Gastroesophageal sphincter (tissue), 3 donors: ENCODE measurements around the gene MRPL43.

Source experiments
- EP300 ChIP-seq: sonication (generic); formaldehyde crosslinking; IDR thresholded peaks from one replicate; pipeline ENCODE4 v1.6.1; 2017; ENCODE audit warnings: antibody characterized with exemption, mild to moderate bottlenecking
- POLR2A ChIP-seq, 2 donors: fragments of 450-650 bp; IDR thresholded peaks; one replicate each; pipeline ENCODE4 v1.6.1; 2017; ENCODE audit warnings: antibody characterized with exemption in 2 of 2, mild to moderate bottlenecking in 2 of 2, moderate library complexity in 1 of 2
- POLR2AphosphoS5 ChIP-seq: sonication (generic); formaldehyde crosslinking; IDR thresholded peaks from one replicate; pipeline ENCODE4 v1.6.1; 2017; ENCODE audit warnings: antibody characterized with exemption
- TF ChIP-seq, protein P1 (sequence below), 4 experiments: fragments of 200-600 bp in 2 of 4; fragments of 450-650 bp in 2 of 4; sonication (generic) in 1 of 4; IDR thresholded peaks; one replicate each; pipeline ENCODE4 v1.5.1; 2017 to 2019; ENCODE audit warnings: antibody characterized with exemption in 4 of 4, mild to moderate bottlenecking in 2 of 4, moderate library complexity in 2 of 4

GRCh38 chr10:100979791-100980272 lies 7.5 kb downstream of the MRPL43 start:
- TF ChIP-seq POLR2A (IDR thresholded peaks at IDR 0.05) (no peak), EP300 (no peak), POLR2AphosphoS5 (no peak)
- TF ChIP-seq, protein P1, sequence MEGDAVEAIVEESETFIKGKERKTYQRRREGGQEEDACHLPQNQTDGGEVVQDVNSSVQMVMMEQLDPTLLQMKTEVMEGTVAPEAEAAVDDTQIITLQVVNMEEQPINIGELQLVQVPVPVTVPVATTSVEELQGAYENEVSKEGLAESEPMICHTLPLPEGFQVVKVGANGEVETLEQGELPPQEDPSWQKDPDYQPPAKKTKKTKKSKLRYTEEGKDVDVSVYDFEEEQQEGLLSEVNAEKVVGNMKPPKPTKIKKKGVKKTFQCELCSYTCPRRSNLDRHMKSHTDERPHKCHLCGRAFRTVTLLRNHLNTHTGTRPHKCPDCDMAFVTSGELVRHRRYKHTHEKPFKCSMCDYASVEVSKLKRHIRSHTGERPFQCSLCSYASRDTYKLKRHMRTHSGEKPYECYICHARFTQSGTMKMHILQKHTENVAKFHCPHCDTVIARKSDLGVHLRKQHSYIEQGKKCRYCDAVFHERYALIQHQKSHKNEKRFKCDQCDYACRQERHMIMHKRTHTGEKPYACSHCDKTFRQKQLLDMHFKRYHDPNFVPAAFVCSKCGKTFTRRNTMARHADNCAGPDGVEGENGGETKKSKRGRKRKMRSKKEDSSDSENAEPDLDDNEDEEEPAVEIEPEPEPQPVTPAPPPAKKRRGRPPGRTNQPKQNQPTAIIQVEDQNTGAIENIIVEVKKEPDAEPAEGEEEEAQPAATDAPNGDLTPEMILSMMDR (IDR thresholded peaks at IDR 0.05): no peak
